SHP77 treated with DMSO at 0.1 percent for 48 hours (cell line): ENCODE data around the gene NPAS2.

Experiments
- DNase-seq: peaks from one replicate; lab custom pipeline; 2025; lab: John Stamatoyannopoulos, UW

The NPAS2 gene

DNA sequence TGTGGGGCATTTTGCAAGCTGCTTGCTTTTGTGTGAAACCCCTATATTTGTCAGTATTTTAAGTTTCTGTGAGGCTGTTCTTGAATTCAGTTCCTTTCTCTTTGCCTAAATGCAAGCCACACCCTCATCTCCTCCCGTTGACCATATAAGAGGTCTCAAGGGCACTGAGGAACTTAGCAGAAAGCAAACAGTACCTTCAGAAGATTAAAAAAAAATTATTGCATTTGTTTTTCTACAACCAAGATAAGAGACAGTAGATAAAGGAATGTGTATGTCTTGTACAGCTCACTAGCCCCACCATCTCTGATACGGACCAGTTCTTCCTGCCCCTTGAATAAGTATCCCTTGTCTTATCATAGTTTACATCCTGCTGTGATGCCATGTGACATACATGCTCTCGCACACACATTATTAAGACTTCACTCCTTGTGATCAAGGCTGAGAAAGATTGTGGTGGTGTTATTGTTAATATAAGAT is 64.2 kb downstream of the NPAS2 start:
- no peak for DNase-seq

DNA sequence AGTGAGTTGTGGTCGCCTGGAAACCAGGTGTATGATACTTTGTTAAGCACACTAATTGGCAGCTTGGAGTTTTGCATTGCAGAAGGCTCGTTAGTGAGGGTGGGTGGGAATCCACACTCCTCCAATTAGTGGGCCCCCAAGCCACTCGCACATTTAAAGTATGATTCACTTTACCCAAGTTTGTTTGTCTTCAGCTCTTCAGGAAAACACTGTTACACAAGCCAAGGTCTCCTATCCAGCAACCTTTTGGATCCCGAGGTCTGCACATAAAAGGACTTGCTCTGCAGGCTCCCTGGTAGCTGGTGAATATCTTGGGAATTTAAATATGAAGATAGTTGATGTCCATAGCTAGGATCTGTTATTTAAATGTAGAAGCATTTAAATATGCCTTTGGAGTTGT is 66.1 kb downstream of the NPAS2 start:
- no peak for DNase-seq

DNA sequence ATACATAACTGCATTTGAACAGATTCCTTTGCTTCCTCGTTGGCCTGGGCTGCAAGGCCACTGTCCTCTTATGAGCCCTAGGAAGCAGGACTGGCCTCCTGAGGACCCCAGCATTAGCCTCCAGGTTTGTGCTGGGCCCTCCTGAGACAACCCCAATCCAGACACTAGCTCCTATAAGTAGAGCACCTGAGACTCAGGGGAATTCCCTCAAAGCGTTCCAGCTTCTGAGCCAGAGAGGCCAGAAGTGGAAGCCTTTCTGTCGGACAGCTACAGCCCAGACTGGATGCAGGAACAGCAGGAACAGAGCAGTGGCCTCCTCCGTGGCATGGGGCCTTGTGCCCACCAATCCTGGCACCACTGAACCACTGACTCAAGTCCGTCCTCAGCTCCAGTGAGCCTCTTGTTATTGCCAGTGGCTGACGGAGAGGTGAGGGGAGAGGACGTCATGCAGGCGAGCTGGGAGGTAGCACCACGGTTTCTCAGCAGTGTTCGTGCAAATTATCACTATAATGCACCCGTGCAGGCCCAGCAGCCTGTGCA is 67.2 kb downstream of the NPAS2 start:
- DNase-seq = no peak

DNA sequence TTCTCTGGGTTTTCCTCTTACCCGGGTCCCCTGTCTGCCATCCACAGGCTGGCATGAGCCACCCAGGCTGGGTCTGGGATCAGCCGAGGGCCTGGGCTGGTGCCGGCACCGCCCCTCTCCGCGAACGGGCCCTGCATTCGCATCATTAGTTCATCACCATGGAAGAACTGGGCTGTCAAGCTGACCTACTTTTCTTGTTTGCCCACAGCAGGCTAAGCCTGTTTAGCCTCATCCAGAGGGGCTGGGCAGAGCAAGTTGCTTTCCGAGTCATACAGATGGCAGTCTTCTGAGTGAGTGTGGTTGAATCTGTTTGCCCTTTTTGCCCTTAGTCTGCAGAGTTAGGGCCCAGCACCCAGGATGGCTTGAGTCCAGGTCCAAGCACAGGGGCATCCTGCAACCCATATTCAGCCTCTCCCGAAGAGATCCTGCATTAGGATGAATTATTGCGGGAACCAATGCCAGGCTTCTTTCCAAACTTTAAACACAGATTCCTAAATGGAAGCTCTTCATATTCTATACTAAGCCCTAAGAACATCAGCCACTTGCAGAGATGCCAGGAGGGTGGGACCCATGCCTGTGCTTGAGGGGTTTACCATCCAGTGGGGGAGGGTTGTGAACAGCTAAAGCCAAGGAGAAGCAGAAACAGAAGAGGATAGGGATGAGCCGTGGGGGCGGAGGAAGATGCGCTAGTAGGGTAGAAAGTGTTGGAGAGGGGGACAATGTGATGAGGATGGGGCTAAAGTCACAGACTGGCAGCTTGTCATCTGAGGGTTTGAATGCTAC is 68.0 kb downstream of the NPAS2 start:
- no peak for DNase-seq

DNA sequence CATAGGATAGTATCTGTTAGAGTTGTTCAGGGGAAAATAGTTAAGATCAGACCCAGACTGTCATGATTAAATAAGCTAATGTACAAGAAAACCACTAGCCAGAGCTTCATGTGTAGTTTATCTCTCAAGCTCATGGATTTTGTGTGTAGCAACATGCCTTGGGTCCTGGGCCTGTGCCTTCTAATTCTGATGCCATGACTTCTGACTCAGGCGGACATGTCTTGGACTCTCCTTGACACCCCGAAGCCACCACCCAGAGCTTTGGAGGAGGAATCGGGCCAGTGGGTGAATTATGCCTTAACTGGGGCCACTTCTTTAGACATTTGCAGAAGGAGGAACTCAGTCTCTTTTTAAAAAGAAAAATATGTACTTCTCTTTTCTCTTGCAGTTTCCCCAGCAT is 68.7 kb downstream of the NPAS2 start:
- no peak for DNase-seq

DNA sequence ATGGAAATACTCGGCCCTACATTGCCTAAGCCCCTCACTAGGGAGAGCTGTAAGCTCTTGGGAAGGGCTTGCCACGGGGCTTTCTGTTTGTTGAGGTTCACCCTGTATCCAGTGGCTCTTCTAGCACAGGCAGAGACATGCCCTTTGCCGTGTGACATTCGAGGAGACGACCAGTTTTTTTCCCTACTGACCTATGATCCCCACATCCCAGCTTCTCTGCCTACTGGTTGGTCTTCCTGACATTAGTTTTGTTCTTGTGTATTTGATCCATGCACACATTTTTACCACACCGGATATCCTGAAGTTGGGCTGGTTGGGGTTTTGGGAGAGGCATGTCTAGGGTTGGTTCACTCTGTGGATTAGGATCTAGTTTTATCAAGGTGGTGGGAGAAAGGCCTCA is 69.3 kb downstream of the NPAS2 start:
- no peak for DNase-seq

DNA sequence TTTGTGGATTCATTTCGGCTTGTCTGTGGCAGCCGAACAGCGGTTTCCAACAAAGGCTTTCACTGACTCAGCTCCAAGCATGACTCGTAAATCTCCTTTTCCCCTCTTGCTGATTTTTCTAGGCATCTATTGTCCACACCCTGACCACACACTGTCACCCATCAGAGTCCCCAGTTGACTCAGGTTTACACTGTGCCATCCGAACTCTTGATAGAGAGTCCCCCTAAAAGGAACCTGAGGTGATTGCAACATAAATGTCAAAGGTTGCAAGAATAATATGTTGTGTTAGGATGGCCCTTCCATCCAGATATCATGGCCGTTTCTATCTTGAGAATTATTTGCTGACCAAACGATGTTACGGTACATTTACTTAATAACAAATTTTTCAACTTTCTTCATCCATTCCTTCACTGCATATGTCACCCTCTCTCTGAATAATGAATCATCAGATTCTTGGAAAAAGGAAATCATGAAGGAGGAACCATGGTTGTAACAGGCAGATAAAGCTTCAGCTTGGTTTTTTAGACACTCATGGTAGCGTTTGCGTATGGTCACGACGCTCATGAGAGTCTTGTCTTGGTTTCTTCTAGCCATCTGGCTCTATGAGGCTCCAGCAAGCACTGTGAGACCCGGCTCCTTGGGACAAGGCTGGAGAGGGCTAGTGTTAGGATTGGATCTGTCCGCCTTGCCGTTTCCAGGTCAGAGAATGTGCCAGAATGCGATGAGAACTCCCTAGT is 72.1 kb downstream of the NPAS2 start:
- no peak for DNase-seq

DNA sequence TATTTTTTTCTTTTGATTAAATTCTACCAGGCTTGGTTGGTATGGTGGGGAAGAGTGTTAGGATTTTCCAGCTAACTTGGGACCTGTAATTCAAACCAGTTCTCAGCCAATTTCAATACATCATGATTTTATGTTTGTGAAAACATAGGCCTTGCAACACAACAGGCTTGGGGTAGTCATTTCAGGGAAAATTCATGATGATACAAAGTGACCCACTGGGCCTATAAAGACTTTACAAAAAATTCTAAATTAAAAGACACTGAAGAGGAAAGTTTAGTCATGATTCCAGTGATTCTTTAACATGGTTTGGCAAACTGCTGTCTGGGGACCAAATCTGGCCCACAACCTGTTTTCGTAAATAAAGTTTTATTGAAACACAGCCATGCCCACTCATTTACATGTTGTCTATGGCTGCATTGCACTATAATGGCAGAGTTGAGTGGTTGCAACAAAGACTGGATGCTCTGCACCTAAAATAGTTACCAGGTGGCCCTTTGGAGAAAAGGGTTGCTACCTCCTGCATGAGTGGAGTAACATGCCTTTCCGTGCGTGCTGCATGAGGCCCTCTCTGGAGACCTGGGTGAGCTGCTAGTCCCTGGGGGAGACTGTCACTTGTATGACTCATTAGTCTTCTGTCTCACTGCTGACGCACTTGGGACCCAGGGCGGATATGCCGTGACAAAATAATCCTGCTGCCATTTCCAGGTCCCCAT is 73.6 kb downstream of the NPAS2 start:
- peak; percentile 35 for DNase-seq

DNA sequence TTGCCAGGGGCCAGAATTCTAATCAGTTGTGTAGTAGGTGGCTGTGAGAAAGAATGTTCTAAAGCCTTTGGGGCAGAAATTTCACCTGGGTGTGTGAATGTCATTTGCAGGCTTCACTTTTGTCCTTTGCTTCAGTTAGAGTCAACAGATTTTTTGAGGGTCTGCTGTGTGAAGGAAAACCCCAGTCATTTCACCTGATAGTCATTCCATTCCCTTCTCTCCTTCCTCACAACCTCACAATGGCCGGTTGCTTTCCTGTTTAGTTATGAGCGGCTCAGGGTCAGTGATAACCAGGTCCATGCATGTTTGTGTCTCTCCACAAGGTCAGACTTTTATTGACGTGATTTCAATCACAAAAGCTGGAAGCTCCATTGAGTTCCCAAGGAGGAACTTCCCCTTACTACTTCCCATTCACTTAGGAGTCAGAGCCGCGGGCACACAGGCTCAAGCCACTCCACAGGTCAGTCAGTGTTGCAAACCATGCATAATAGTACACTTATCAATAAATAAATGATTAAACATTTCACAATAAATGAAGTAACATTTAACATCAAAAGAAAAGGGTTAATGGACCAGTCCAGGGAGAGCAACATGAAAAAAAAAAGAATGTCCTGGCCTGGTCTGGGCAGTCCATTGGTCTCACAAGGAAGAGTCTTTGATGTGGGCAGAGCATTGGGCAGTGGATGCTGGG is 74.3 kb downstream of the NPAS2 start:
- DNase-seq = no peak

DNA sequence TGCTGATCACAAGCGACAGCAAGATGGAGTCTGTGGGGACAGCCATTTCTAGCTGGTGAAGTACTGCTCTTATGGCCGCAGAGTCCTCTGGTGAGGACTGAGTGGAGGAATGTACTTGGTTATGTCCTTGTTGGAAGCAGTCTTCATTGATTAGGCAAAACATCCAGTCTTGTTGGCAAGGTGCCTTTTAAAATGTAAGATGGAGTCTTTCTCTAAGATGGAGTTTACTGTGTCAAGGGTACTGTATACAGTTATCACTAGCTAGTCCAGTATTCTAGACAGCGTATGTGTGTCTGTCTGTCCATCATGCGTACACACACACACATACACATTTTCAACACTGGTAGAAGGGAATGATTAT is 74.8 kb downstream of the NPAS2 start:
- DNase-seq = no peak

DNA sequence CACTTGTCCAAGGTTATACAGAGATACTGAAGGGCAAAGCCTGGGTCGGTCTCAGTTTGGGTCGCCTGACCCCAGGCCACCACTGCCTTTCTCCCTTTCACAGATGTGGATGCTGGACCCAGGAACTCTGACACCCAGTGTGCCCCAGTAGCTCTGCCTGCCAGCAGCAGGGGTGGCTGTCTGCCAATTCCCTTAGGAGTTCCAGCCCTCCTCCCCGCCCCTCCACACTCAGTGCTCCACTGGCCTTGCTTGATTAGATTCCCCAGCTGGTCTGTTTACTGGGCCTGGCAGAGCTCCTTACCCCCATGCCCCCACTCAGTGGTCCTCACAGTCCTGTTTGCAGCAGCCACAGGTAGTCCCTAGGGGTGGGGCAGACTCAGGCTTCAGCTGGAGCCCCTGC is 75.5 kb downstream of the NPAS2 start:
- no peak for DNase-seq

DNA sequence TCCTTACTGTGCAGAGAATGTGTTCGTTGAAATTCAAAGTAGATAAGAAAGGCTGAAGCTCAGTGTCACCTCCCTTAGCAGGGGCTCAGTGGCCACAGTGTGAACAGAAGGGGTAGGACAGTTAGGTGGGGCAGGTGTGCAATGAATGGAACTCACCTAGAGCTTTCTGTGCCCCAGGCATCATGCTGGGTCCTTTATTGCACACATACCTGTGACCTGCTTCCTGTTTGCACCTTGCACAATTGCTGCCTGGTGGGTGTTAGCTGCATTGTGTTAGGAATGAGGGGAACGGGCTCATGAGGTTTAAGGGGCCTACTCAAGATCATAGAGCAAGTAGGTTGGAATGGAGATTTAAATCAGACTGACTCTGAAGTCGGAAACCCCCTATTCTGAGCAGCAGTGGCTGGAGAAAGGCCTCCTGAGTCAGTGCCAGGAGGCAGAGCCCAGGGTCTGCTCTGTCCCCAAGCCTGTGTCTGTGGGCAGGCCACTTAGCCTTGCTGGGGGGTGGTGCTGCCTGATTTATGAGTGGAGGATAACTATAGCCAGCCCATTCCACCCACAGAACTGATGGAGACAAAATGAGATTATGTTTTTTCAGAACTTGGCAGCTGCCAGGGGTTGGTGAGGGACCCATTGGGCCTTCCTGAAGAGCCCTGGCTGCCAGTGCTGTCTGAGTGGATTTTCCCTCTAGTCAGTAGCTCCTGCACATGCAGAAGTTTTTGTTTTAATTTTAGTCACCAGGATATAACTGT is 76.2 kb downstream of the NPAS2 start:
- no peak for DNase-seq

DNA sequence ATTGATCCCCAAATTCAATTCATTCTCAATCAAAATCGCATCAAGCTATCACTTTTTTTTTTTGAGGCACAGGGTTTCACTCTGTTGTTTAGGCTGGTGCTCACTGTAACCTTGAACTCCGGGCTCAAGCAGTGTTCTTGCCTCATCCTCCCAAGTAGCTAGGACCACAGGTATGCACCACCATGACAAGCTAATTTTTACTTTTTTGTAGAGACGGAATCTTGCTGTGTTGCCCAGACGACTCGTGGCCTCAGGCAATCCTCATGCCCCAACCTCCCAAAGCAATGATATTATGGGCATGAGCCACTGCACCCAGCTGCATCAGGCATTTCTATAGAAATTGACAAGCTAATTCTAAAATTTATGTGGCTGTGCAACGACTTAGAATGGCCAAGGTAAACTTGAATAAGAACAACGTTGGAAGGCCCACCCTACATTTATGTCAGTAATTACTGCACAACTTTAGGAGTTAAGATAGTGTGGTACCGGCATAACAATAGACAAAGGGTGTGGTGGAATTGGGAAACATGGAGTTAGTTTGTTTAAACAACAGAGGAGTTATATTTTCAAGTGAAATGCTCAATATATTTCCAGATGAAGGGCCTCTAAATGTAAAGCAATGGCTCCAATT is 78.2 kb downstream of the NPAS2 start:
- DNase-seq = no peak

DNA sequence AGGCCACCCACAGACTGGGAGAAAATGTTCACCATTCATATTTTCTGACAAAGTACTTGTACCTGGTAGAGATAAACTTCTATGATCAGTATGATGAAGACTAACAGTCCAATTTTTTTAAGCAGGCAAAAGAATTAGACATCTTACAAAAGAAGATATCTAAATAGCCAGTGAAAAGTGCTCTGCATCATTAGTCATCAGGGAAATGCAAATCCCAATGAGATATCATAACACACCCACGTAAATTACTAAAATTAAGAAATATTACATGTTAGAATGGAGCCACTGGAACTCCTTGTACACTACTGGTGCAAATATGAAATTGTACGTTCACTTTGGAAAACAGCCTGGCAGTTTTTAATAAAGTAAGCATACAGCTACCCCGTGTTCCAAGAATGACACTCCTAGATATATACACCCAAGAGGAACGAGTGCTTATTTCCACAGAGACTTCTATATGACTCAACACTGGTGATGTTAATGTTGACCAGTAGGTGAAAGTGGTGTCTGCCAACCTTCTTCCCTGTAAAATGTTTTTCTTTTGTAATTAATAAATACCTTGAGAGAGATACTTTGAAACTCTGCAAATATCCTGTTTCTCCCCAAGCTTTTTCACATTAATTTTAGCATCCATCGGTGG is 80.3 kb downstream of the NPAS2 start:
- no peak for DNase-seq

DNA sequence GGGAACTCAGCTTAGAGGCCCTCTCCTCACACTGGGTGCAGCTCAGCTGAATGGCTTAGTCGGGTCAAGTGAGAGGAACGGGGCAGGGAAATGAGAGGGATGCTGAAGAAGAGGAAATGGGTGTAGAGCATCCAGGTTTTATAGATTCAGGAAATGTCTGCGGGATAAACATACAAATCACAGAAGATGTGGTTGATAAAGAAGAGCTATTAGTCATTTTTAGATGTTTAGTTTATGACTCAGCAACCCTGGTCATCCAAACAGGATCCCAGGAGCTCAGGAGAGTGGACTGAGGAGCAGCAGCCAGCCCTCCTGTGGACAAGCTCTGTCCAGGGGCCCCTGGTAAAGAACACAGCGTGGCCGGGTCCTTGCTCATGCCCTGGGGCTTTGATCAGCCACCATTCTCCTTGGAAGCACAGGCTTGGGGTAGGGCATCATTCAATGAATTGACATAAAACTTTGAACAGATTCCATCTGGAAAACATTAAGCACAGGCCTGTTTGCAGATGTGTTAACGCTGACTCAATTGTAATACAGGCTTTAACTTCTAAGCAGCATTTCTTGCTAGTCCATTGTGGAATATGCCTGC is 83.0 kb downstream of the NPAS2 start:
- no peak for DNase-seq

DNA sequence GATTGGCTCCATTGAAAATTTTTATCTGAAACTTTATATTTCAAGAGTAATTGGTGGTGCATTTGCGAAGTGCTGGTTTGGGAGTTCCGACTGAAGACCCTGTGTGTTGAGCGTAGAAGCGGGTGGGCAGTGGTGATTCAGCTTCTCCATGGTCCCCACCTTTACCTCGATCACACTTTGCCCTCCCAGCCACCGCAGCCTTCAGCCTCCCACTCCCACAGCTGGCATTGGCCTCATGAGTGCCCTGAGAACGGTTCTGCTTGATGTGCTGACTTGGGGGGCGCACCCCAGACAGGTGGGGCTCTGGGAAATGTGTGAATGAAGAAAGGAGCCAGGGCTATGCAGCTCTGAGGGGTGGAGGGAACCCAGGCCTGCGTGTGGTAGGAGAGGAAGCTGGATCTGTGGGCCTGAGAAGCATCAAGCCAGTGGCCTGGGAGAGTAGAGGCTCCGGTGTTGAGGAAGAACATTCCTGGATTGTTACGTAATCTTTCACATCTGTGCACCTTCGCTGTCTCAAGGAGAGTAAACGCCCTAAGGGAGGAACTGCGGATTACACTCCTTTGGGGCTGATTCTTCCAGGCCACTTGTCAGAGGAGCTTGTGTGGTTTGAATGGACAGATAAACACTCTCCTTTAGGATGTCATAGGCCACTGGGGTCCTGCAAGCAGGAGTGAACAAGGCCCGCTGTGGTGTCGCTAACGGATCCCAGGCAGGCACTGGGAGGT is 83.8 kb downstream of the NPAS2 start:
- no peak for DNase-seq

DNA sequence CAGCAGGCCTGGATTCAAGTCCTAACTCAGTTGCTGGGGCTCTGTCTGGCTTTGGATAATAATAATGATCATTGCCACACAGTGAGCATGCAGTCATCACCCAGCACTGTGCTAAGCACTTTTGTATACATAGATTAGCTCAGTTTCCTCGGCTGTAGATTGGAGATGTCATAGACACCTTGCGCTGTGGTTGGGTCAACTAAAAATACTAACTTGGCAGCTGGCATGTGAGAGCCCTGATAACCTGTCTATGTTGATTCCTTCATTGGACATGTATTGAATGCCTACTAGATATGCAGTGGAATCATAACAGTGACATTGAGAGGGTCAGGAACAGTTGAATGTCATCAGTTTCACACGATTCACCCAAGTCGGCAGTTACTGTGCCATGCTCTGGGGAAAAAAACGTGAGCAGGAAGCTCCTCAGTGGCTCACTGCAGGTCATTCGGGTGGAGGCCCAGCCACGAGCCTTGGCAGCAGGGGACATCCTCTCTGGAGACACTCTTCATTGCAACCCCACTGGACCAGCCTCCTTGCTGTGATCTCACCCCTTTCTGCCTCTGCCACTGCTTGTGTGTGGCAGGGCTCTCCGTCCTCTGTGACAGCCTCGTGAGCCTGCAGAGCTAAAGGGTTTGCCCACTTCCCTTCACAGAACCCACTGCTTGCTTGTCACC is 85.3 kb downstream of the NPAS2 start:
- DNase-seq = no peak

DNA sequence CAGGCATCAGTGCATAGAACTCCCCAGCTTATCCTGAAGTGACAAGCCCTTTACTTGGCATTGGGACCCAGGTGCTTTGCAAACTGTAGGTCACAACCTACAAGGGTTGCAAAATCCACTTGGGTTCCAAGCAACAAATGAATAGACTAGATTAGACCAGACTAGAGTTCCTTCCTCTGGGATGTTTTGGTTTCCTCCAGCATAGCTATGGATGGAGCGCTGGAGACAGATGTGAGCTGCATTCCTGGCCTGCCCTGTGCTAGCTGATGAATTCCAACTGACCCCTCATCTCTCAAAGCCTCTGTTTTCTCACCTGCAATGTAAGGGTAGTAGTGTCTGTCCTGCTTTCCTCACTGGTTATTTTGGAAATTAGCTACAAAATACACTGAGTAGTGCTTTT is 86.2 kb downstream of the NPAS2 start:
- no peak for DNase-seq

DNA sequence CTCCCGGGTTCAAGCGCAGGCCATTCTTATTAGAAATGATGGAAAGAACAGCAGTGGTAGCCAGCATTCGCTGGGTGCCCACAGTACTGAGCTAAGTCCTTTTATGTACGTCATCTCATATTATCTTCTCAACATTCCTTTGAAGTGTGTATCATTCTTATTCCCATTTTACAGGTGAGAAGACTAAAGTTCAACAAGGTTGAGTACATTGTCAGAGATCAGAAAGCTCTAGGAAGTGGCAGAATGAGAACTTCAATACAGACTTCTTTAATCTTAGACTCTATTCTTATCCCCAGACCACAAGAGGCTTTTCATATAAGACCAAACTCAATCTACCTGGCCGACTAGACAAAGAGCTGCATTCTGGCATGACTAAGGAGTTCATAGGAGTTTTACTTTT is 86.7 kb downstream of the NPAS2 start:
- DNase-seq = no peak
